ENCODE measurements around the gene LINGO1. TPM values are rescaled to one million over a fixed set of nuclear protein-coding genes. Genes with fewer than 3 reads are reported as not detected.

LINGO1 gene
- total and polyA plus RNA-seq, 2 donors (not counting 3 experiments of a cell fraction or from before 2014, with no cell fraction given) = 0.15 to 0.33 TPM

DNA sequence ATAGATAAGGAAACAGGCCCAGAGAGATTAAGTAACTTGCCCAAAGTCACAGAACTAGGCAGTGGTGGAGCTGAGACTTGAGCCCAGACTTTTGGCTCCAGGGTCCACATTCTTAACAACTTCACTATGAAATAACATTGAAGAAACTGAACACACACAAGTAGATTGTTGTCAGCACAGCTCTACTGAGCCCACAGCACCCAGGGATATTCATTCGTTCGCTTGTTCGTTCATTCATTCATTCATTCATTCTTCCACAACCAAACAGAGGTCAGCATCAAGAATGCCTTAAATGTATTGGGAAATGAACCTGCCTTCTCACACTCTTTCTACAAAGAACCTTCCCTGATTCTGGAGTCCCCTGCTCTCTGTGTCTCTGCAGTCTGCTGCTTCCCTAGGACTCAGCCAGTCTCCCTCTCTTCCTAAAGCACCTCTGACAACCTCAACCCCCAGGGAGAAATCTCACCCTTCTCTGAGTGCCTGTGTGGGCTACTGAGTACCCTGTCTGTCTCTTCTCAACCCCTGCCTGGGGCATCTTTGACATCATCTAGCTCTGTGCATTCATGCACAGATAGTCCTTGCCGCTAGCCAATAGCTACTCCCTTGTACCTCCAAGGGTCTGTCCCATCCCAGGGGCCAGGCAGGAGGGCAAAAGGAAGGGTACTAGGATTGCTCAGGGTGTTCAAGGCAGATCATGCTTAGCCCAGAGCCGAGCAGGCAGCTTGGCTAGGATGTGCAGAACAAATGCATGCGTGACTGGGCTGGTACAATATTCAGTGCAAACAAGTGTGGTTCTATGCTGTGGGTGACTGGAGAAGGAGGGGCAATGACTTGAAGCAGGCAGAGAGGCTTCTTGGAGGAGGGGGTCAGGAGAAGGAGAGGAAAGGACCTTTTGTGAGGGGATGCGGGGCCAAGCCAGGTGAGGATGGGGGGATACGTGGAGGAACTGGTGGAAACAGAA lies 3.4 kb downstream of the LINGO1 start:
- CTCF ChIA-PET = interaction anchor here (0.9 to 2.4 kb wide), 3 partner anchors 192 to 510 kb away, joined by 3 to 17 read pairs (median 5); no protein-coding TSS in a partner anchor
- no peak for FAIRE-seq
- H2AFZ ChIP-seq (ENCODE audit: low read depth, low read length) = no peak overlapping the region
- no peaks in the 10 kb centered on the region for H3K9me3 ChIP-seq (replicated peaks; ENCODE audit: control insufficient read depth, insufficient read depth, low read length)
- H3K27me3 ChIP-seq (ENCODE audit: control insufficient read depth in 2 of 2, insufficient read depth in 2 of 2, low read length in 2 of 2) = peaks cover 30 to 39% of the 10 kb centered on the region in 2 experiments
- no TSS peak for BruUV-seq (replicated peaks)
- TF ChIP-seq EZH2 (IDR thresholded peaks at IDR 0.05; ENCODE audit: borderline replicate concordance, low read depth, low read length, severe bottlenecking) = no peak
- no peak overlapping the region for H3K4me3 ChIP-seq (replicated peaks in 1 of 3; ENCODE audit: insufficient read depth in 1 of 3, low read depth in 1 of 3, low read length in 3 of 3)
- no peaks in the 10 kb centered on the region for H4K20me1 ChIP-seq (replicated peaks; ENCODE audit: control insufficient read depth, extremely low read depth, insufficient read depth, low read length)
- POLR2A ChIA-PET = no interaction called here
- intact Hi-C loops (cut with micrococcal nuclease) = loop anchor here (5.0 to 10.0 kb wide), 3 partner anchors 155 to 522 kb away; no protein-coding TSS in a partner anchor
- H3K36me3 ChIP-seq (ENCODE audit: control insufficient read depth in 2 of 2, extremely low read depth in 1 of 2, insufficient read depth in 2 of 2, low read length in 2 of 2) = no peaks in the 10 kb centered on the region
- H3K9ac ChIP-seq (replicated peaks; ENCODE audit: extremely low read depth, insufficient read depth, low read length) = no peak overlapping the region
- H3K27ac ChIP-seq (ENCODE audit: insufficient read depth, low read depth, low read length) = no peak overlapping the region
- H3K4me2 ChIP-seq (ENCODE audit: insufficient read depth, low read length) = no peak overlapping the region
- peaks cover 3% of the 10 kb centered on the region for H3K4me1 ChIP-seq (ENCODE audit: control insufficient read depth, extremely low read depth, insufficient read depth, low read length)
- no peaks in the 10 kb centered on the region for H3K79me2 ChIP-seq (ENCODE audit: control insufficient read depth, insufficient read depth, low read length)
- dilution Hi-C loops (cut with MboI; ENCODE audit: extremely low pct_ligation_motif_present, low sequenced_read_pairs) = no loop called here
- no peak for DNase-seq (ENCODE audit: low read depth, low spot score)
- no peaks in the 10 kb centered on the region for H3K9me1 ChIP-seq (replicated peaks; ENCODE audit: control insufficient read depth, extremely low read depth, insufficient read depth, low read length)

DNA sequence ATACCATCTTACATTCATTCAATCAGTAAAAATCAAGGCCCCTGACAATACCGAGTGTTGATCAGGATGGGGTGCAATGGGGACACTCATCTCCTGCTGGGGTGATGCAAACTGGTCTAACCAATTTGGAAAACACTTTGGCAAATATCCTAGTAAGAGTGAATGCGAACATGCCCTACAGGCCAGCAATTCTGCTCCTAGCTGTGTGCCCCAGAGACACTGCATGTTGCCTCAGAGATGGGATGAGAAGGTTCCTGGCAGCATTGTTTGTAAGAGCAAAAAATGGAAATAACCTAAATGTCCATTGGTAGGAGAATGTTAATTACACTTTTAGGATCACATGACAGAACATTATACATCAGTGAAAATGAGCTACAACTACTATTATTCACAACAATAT lies 4.7 kb downstream of the LINGO1 start:
- FAIRE-seq = no peak
- H3K27me3 ChIP-seq (ENCODE audit: control insufficient read depth in 2 of 2, insufficient read depth in 2 of 2, low read length in 2 of 2) = peaks cover 30 to 36% of the 10 kb centered on the region in 2 experiments
- no peak overlapping the region for H3K9ac ChIP-seq (replicated peaks; ENCODE audit: extremely low read depth, insufficient read depth, low read length)
- no peak overlapping the region for H3K4me2 ChIP-seq (ENCODE audit: insufficient read depth, low read length)
- TF ChIP-seq MYC (IDR thresholded peaks at IDR 0.05; ENCODE audit: low read depth, low read length) (no peak), POLR2A (IDR thresholded peaks at IDR 0.05; ENCODE audit: low read depth, low read length) (no peak), POLR2AphosphoS5 (IDR thresholded peaks at IDR 0.05; ENCODE audit: insufficient read depth, low read depth, low read length) (no peak), FOS (IDR thresholded peaks at IDR 0.05; ENCODE audit: borderline replicate concordance, insufficient read depth, low read length) (no peak), GATA2 (IDR thresholded peaks at IDR 0.05; ENCODE audit: insufficient read depth, insufficient read length, low read depth, low read length) (no peak), JUN (IDR thresholded peaks at IDR 0.05; ENCODE audit: borderline replicate concordance, insufficient read depth, insufficient read length, low read depth) (no peak)
- TF ChIP-seq, protein P1, sequence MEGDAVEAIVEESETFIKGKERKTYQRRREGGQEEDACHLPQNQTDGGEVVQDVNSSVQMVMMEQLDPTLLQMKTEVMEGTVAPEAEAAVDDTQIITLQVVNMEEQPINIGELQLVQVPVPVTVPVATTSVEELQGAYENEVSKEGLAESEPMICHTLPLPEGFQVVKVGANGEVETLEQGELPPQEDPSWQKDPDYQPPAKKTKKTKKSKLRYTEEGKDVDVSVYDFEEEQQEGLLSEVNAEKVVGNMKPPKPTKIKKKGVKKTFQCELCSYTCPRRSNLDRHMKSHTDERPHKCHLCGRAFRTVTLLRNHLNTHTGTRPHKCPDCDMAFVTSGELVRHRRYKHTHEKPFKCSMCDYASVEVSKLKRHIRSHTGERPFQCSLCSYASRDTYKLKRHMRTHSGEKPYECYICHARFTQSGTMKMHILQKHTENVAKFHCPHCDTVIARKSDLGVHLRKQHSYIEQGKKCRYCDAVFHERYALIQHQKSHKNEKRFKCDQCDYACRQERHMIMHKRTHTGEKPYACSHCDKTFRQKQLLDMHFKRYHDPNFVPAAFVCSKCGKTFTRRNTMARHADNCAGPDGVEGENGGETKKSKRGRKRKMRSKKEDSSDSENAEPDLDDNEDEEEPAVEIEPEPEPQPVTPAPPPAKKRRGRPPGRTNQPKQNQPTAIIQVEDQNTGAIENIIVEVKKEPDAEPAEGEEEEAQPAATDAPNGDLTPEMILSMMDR (IDR thresholded peaks at IDR 0.05; ENCODE audit: extremely low read depth in 1 of 2, insufficient read depth in 1 of 2, low read depth in 1 of 2, low read length in 2 of 2) = no peak
- TF ChIP-seq, protein P2, sequence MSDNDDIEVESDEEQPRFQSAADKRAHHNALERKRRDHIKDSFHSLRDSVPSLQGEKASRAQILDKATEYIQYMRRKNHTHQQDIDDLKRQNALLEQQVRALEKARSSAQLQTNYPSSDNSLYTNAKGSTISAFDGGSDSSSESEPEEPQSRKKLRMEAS (IDR thresholded peaks at IDR 0.05; ENCODE audit: insufficient read depth, insufficient read length) = no peak
- H3K27ac ChIP-seq (ENCODE audit: insufficient read depth, low read depth, low read length) = no peak overlapping the region
- H4K20me1 ChIP-seq (replicated peaks; ENCODE audit: control insufficient read depth, extremely low read depth, insufficient read depth, low read length) = no peaks in the 10 kb centered on the region
- no peak overlapping the region for H2AFZ ChIP-seq (ENCODE audit: low read depth, low read length)
- ChIA-PET CTCF (interaction anchor here (0.7 kb wide), 1 partner anchor 441 kb away, joined by 3 read pairs; no protein-coding TSS in a partner anchor), POLR2A (no interaction called here)
- no peak overlapping the region for H3K4me3 ChIP-seq (replicated peaks in 1 of 3; ENCODE audit: insufficient read depth in 1 of 3, low read depth in 1 of 3, low read length in 3 of 3)
- H3K4me1 ChIP-seq (ENCODE audit: control insufficient read depth, extremely low read depth, insufficient read depth, low read length) = peaks cover under 1% of the 10 kb centered on the region
- no peaks in the 10 kb centered on the region for H3K36me3 ChIP-seq (ENCODE audit: control insufficient read depth in 2 of 2, extremely low read depth in 1 of 2, insufficient read depth in 2 of 2, low read length in 2 of 2)
- no peak for DNase-seq (ENCODE audit: low read depth, low spot score)
- intact Hi-C loops (cut with micrococcal nuclease) (no loop called here), dilution Hi-C loops (cut with MboI; ENCODE audit: extremely low pct_ligation_motif_present, low sequenced_read_pairs) (no loop called here)
- H3K9me1 ChIP-seq (replicated peaks; ENCODE audit: control insufficient read depth, extremely low read depth, insufficient read depth, low read length) = no peaks in the 10 kb centered on the region
- no peaks in the 10 kb centered on the region for H3K9me3 ChIP-seq (replicated peaks; ENCODE audit: control insufficient read depth, insufficient read depth, low read length)
- H3K79me2 ChIP-seq (ENCODE audit: control insufficient read depth, insufficient read depth, low read length) = no peaks in the 10 kb centered on the region
- BruUV-seq (replicated peaks) = no TSS peak

Measured in endothelial cell of umbilical vein (primary cell).